ENCODE measurements around the gene DIP2C. TPM values are rescaled to one million over a fixed set of nuclear protein-coding genes. Genes with fewer than 3 reads are reported as not detected.
A peak's percentile ranks its signal among the peaks of the same experiment; 100 is the strongest.
"Not testable (repeated sequence)": the region's sequence is repeated elsewhere in the genome, so short reads cannot be mapped to it uniquely, and the experiment has no call there.

The DIP2C gene
- total RNA-seq, 2 experiments from 2014 or later, result 0.22 to 0.54 TPM

DNA sequence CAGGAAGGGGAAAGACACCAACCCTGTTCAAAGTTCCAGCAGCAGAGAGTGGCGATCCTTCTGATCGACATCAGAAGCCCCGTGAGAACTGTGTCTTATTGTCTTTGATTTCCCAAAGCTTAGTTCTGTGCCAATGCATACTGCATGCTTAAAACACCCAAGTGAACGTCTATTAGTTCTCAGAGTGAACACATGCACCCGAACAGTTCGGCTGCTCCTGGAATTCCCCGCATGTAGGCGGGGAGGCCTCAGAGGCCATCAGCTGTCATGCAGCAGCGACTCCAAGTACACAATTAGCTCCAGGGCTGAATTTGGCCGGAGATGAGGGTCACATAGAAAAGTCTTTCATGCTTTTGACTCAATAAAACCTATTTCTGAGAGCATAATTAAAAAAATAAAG, 277.4 kb downstream of the DIP2C start:
- no peaks in the 10 kb centered on the region for H3K9me3 Mint-ChIP-seq
- H3K27me3 Mint-ChIP-seq, result no peaks in the 10 kb centered on the region
- H3K27ac Mint-ChIP-seq, result no peak overlapping the region
- DNase-seq, result no peak
- no peaks in the 10 kb centered on the region for H3K4me1 Mint-ChIP-seq
- no peaks in the 10 kb centered on the region for H3K36me3 Mint-ChIP-seq
- H3K4me3 Mint-ChIP-seq, result no peak overlapping the region

DNA sequence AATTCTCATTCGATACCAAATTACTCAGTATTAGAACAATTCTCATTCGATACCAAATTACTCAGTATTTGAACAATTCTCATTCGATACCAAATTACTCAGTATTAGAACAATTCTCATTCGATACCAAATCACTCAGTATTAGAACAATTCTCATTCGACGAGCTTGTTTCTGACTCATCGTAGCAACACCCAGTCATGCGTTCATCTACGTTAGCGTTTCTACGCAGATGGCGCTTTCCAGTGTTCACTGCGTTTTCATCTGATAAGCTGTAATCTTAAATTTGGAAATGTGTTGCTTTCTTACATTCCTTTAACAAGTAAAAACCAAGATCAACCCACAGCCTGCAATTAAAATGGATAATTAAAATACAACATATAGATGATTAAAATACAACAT, 277.9 kb downstream of the DIP2C start:
- Mint-ChIP-seq H3K4me3 (no peak overlapping the region), H3K36me3 (no peaks in the 10 kb centered on the region), H3K9me3 (no peaks in the 10 kb centered on the region), H3K4me1 (no peaks in the 10 kb centered on the region), H3K27me3 (no peaks in the 10 kb centered on the region), H3K27ac (no peak overlapping the region)
- DNase-seq, result no peak

DNA sequence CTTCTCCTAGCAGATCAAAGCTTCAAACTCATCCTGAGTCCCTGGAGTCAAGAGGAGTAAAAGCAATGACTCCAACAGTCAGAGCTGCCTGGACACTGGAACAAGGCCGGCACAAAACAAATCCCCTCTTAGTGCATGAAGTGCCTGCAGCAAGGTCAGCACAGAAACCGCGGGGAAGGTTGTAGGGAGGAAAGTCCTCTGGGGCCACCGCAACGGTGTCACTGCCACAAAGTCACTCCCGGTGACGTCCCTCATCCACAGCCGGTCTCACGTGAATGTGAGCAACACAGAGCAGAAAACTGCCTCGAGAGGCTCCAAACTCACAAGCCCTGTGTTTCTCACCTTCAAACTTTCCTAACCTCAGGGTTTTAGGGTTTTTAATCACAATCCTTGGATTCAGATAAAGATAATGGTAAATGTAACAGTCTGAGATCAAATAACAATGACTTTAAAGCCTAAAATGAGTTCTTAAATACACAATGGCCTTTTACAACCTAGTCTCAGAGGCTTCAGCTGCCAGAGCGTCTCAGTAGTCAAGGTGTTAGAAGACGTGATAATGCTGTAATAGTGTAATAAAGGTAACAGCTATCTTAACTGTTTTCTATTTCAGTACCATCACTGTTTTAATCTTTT, 279.9 kb downstream of the DIP2C start:
- Mint-ChIP-seq H3K27ac (no peak overlapping the region), H3K4me3 (no peak overlapping the region), H3K4me1 (no peaks in the 10 kb centered on the region), H3K9me3 (no peaks in the 10 kb centered on the region), H3K36me3 (no peaks in the 10 kb centered on the region), H3K27me3 (no peaks in the 10 kb centered on the region)
- DNase-seq, result no peak

DNA sequence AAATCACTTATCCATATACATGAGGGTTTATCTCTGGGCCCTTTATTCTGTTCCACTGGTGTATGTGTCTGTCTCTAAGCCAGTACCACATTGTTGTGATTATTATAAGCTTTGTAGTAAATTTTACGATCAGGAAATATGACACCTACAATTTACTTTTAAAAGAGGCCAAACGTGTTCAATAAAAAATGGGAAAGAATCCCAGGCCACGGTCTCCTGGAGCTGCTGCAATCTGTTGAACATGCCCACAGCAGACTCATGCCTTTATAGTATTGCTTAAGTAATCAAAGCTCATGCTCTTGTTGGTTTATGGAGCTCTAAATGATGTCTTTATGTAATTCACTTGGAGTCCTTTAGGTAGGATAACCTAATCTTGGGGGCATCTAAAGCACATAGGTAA, 281.2 kb downstream of the DIP2C start:
- Mint-ChIP-seq H3K9me3 (no peaks in the 10 kb centered on the region), H3K4me1 (no peaks in the 10 kb centered on the region), H3K36me3 (no peaks in the 10 kb centered on the region), H3K27me3 (no peaks in the 10 kb centered on the region), H3K4me3 (no peak overlapping the region), H3K27ac (no peak overlapping the region)
- DNase-seq, result no peak

DNA sequence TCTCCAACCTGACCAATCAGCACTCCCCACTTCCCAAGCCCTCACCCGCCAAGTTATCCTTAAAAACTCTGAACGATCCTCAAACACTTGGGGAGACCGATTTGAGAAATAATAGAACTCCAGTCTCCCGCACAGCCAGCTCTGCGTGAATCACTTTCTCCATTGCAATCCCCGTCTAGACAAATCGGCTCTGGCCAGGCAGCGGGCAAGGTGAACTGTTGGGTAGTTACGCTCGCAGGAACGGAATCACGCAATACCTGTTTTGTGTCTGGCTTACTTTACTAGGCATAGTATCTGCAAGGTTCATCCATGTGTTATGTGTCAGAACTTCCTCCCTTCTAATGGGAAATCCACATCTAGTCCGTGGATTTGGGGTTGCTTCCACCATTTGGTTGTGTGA, 282.5 kb downstream of the DIP2C start:
- no peaks in the 10 kb centered on the region for H3K36me3 Mint-ChIP-seq
- no peak for DNase-seq
- no peaks in the 10 kb centered on the region for H3K4me1 Mint-ChIP-seq
- no peaks in the 10 kb centered on the region for H3K9me3 Mint-ChIP-seq
- H3K27ac Mint-ChIP-seq, result no peak overlapping the region
- no peaks in the 10 kb centered on the region for H3K27me3 Mint-ChIP-seq
- H3K4me3 Mint-ChIP-seq, result no peak overlapping the region

DNA sequence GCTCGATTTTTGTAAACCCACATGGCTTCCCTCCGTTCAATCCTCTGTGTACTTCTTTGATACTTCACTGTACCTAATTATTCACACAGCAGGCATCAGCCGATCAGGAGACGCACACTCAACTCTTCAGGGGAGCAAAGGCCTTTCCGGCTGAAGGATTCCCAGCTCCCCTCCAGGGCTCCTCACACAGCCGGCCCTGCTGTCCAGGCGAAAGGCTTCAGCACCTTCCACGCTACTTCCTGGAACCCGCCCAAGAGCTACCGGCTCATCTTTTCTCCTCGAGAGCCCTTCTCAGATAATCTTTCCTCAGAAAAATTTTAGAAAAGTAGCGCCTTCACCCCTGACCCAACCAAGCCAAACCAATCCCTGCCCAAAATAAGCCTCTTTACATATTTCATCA, 283.8 kb downstream of the DIP2C start:
- no peaks in the 10 kb centered on the region for H3K27me3 Mint-ChIP-seq
- no peaks in the 10 kb centered on the region for H3K9me3 Mint-ChIP-seq
- H3K4me3 Mint-ChIP-seq, result no peak overlapping the region
- H3K36me3 Mint-ChIP-seq, result no peaks in the 10 kb centered on the region
- H3K4me1 Mint-ChIP-seq, result no peaks in the 10 kb centered on the region
- H3K27ac Mint-ChIP-seq, result no peak overlapping the region
- DNase-seq, result no peak

DNA sequence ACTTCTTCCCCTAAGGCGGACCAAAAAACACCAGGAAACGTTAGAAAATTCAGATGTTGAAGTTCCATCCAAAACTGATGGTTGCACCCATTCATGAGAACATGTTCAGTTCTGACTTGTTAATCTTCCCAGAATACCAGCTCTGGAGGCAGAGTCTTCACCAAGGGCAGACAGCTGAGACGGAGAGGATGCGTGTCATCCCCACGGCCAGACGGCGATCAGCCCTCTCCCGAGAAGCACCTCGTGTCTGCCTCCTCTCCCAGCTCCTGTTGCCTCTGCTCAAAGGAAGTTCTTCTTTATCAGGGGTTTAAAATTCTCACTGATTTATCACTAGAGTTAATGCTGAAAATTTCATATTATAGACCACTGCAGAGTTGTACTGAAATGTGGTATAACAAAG, 284.5 kb downstream of the DIP2C start:
- no peak overlapping the region for H3K4me3 Mint-ChIP-seq
- H3K4me1 Mint-ChIP-seq, result no peaks in the 10 kb centered on the region
- no peaks in the 10 kb centered on the region for H3K36me3 Mint-ChIP-seq
- no peak for DNase-seq
- no peak overlapping the region for H3K27ac Mint-ChIP-seq
- H3K9me3 Mint-ChIP-seq, result no peaks in the 10 kb centered on the region
- no peaks in the 10 kb centered on the region for H3K27me3 Mint-ChIP-seq

DNA sequence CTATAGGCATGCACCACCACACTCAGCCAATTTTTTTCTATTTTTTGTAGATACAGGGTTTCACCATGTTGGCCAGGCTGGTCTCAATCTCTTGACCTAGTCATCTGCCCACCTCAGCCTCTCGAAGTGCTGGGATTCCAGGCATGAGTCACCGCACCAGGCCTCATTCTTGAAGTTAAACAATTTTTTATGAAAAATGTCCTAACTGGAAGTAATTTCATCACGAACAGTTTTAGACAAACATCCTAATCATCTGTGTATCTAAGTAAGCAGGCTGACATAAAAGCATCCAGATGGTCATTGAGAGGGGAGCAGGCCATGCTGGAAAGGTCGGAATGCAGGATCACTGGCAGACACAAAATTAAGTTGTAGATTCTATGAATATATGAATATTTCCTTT, 285.1 kb downstream of the DIP2C start:
- H3K27me3 Mint-ChIP-seq, result no peaks in the 10 kb centered on the region
- no peaks in the 10 kb centered on the region for H3K4me1 Mint-ChIP-seq
- H3K4me3 Mint-ChIP-seq, result no peak overlapping the region
- H3K27ac Mint-ChIP-seq, result no peak overlapping the region
- no peaks in the 10 kb centered on the region for H3K36me3 Mint-ChIP-seq
- H3K9me3 Mint-ChIP-seq, result no peaks in the 10 kb centered on the region
- DNase-seq, result no peak

DNA sequence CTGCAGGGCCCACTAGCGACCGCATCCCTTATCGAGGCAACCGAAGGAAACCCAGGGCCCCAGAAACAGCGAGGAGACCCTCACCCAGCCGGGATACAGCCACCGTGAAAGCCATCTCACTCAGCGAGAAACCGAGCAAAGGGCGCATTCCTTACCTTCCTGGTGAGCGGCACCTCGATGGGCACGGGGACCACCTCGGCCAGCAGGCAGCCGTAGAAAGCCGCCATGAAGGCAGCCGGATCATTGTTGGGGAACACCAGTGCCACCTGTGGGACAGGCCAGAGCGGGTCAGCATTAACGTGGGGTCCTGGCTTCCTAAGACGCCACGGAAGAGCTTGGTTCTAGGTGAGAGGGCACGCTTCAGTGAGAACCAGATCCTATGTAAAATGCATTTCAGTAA, 290.5 kb downstream of the DIP2C start:
- Mint-ChIP-seq H3K27ac (no peak overlapping the region), H3K4me1 (no peaks in the 10 kb centered on the region), H3K4me3 (no peak overlapping the region), H3K9me3 (no peaks in the 10 kb centered on the region), H3K27me3 (no peaks in the 10 kb centered on the region), H3K36me3 (no peaks in the 10 kb centered on the region)
- no peak for DNase-seq

DNA sequence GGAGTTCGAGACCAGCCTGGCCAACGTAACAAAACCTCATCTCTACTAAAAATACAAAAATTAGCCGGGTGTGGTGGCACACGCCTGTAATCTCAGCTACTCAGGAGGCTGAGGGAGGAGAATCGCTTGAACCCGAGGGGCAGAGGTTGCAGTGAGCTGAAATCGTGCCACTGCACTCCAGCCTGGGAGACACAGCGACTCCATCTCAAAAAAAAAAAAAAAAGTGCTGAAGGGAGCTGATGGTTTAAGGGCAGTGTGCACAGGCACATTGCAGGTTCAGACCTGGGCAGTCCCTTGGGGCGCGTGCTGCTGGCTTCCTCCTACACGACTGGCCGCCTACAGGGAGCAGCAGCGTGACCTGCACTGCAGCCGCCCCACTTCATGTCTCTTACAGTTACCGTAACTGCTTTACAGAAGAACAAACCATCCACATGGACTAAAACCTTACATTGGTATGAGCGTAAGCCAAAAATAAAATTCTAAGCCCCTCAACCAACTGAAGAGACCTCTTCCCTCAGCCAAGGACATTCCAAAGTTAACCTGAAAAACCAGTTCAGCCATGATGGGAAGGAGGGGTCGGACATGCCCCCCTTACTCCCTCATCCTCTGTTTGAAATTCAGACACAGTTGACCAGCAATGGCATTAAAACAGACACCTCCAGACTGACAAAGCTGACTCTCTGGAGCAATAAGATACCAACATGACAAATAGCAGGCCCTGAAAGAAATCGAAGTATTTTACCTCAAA, 292.0 kb downstream of the DIP2C start:
- Mint-ChIP-seq H3K4me1 (no peaks in the 10 kb centered on the region), H3K27ac (no peak overlapping the region), H3K27me3 (no peaks in the 10 kb centered on the region), H3K4me3 (no peak overlapping the region), H3K36me3 (no peaks in the 10 kb centered on the region), H3K9me3 (no peaks in the 10 kb centered on the region)
- DNase-seq, result no peak

DNA sequence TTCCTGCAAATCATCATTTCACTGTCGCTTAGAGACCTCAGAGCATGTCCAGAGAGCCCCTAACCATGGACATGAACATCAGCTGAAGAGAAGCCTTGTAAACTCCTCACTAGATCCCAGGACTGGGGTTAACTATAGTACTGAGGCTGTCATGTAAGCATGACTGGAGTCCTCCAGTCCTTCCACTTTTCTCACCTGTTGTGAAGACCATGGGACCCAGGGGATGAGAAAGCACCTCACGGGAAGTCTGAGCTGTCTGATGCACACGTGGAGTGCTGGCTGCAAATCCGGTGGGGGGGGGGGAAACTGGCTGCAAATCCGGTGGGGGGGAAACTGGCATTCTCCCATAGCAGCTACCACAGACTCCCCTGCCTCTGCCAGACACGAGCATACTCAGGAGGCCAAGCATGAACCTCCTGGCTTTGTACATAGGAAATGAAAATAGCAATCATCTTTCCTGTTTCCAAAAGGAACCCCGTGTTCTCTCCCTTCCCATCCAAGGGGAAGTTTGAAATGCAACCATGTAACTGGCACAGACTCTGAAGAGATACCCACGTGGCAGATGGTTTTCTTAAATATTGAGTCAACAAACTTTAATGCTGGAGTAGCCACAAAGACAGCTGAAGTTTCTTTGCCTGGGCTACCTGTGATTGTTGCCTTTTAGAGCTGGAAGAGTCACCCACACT, 292.8 kb downstream of the DIP2C start:
- Mint-ChIP-seq H3K27me3 (no peaks in the 10 kb centered on the region), H3K27ac (no peak overlapping the region), H3K9me3 (no peaks in the 10 kb centered on the region), H3K4me3 (no peak overlapping the region), H3K4me1 (no peaks in the 10 kb centered on the region), H3K36me3 (no peaks in the 10 kb centered on the region)
- no peak for DNase-seq

DNA sequence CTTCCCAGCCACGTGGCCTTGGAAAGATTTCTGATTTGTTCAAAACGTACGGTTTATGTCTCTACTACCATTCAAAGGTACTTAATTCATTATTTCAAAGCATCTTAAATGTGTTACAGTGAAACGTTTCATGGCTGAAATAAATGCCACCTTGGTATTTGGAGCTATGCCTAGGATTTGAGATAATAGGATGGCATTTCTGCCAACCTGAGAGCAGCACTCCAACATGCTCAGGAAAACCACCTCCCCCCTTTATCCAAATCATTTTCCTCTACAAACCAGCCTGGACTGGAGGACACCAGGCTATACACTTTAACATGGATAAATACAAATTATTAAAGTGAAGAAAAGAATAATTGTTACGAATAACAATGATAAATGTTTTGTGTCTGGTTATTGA, 293.4 kb downstream of the DIP2C start:
- Mint-ChIP-seq H3K9me3 (no peaks in the 10 kb centered on the region), H3K4me3 (no peak overlapping the region), H3K4me1 (no peaks in the 10 kb centered on the region), H3K36me3 (no peaks in the 10 kb centered on the region), H3K27ac (no peak overlapping the region), H3K27me3 (no peaks in the 10 kb centered on the region)
- no peak for DNase-seq

DNA sequence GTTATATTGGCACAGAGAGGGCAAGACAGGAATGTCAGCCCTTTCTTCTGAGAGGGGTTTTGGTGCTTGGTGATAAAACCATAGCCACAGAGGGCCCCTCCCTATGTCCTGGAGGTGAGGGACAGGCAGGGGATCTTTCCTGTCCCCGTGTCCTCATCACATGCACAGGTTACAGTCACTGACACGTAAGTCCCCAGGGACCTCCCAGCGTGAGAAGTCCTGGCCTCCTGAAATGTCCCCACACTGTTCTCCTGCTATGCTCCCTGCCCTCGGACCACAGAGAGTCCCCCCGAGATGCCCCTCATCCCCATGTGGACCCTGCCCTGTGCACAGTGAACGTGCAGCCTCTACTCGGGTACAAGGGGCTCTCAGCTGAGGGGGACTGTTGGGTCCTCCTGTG, 293.8 kb downstream of the DIP2C start:
- no peaks in the 10 kb centered on the region for H3K36me3 Mint-ChIP-seq
- no peak for DNase-seq
- no peaks in the 10 kb centered on the region for H3K9me3 Mint-ChIP-seq
- H3K27me3 Mint-ChIP-seq, result no peaks in the 10 kb centered on the region
- no peaks in the 10 kb centered on the region for H3K4me1 Mint-ChIP-seq
- H3K4me3 Mint-ChIP-seq, result no peak overlapping the region
- no peak overlapping the region for H3K27ac Mint-ChIP-seq

DNA sequence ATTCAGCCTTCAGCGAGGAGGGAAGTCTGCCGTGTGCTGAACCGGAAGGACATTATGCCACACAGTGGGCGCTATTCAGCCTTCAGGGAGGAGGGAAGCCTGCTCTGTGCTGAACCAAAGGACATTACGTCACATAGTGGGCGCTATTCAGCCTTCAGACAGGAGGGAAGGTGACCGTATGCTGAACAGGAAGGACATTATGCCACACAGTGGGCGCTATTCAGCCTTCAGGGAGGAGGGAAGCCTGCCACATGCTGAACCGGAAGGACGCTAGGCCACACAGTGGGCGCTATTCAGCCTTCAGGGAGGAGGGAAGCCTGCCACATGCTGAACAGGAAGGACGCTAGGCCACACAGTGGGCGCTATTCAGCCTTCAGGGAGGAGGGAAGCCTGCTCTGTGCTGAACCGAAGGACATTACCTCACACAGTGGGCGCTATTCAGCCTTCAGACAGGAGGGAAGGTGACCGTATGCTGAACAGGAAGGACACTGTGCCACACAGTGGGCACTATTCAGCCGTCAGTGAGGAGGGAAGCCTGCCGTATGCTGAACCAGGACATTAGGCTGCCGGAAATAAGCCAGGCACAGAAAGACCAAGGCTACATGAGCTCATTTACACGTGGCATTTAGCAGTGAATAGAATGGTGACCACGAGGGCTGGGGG, 294.9 kb downstream of the DIP2C start:
- not testable (repeated sequence) for DNase-seq, H3K4me1 Mint-ChIP-seq, H3K27me3 Mint-ChIP-seq, H3K9me3 Mint-ChIP-seq, H3K4me3 Mint-ChIP-seq, H3K36me3 Mint-ChIP-seq
- peak overlapping the region; percentile 47 for H3K27ac Mint-ChIP-seq

DNA sequence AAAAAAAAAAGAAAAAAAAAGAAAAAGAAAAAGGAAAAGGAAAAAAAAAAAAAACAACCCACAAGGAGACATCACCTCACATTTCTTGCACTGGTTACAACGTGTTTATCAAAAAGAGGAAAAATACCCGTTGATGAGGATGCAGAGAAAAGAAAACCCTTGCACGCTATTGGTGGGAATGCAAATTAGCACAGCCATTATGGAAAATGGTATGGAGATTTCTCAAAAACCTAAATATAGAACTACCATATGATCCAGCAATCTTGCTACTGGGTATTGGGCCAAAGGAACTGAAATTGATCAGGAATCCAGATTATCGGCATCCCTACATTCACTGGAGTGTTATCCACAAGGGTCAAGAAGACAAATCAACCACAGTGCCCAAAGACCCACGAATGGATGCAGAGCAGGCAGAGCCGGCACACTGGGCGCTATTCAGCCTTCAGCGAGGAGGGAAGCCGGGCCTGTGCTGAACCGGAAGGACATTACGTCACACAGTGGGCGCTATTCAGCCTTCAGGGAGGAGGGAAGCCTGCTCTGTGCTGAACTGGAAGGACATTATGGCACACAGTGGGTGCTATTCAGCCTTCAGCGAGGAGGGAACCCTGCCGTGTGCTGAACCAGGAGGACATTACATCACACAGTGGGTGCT, 295.6 kb downstream of the DIP2C start:
- Mint-ChIP-seq H3K4me1 (no peaks in the 10 kb centered on the region), H3K36me3 (no peaks in the 10 kb centered on the region), H3K9me3 (no peaks in the 10 kb centered on the region), H3K27me3 (no peaks in the 10 kb centered on the region), H3K4me3 (no peak overlapping the region), H3K27ac (no peak overlapping the region)
- DNase-seq, result no peak
